Neural crest cell (in vitro differentiated cells): Measurements from ENCODE around the gene PDZRN3. TPM values are rescaled to one million over a fixed set of nuclear protein-coding genes. Genes with fewer than 3 reads are reported as not detected.

Experiments used
- DNase-seq: peaks from one replicate; pipeline ENCODE4 v3.0.0; 2021; ENCODE audit warnings: low read depth, mixed read lengths, low spot score
- H3K27ac Mint-ChIP-seq: one replicate; pipeline ENCODE4 v1.8.0; 2021; ENCODE audit warnings: mild to moderate bottlenecking, mixed read lengths; ENCODE audit not compliant: unreplicated experiment
- H3K27me3 Mint-ChIP-seq: 2 replicates; pipeline ENCODE4 v1.8.0; 2021; ENCODE audit warnings: low read depth, mild to moderate bottlenecking, mixed read lengths
- H3K36me3 Mint-ChIP-seq: 2 replicates; pipeline ENCODE4 v1.8.0; 2021; ENCODE audit warnings: low read depth, mild to moderate bottlenecking, mixed read lengths
- H3K4me1 Mint-ChIP-seq: 2 replicates; pipeline ENCODE4 v1.8.0; 2021; ENCODE audit warnings: mixed read lengths
- H3K4me3 Mint-ChIP-seq: one replicate; pipeline ENCODE4 v1.8.0; 2021; ENCODE audit warnings: mild to moderate bottlenecking, mixed read lengths
- H3K9me3 Mint-ChIP-seq: 2 replicates; pipeline ENCODE4 v1.8.0; 2021; ENCODE audit warnings: mixed read lengths
- total RNA-seq: library from RNA; stranded (reverse); gene quantifications from 2 replicates; pipeline ENCODE4 v1.2.1, GENCODE V29; 2021
- TF ChIP-seq, protein P1 (sequence below): fragments of 200-600 bp; sonication (generic); conservative IDR thresholded peaks from 2 replicates; pipeline ENCODE4 v1.5.0; 2021; ENCODE audit warnings: antibody characterized with exemption, mild to moderate bottlenecking

Gene PDZRN3
- total RNA-seq, 1 donor from 2014 or later: 12.2 TPM

DNA sequence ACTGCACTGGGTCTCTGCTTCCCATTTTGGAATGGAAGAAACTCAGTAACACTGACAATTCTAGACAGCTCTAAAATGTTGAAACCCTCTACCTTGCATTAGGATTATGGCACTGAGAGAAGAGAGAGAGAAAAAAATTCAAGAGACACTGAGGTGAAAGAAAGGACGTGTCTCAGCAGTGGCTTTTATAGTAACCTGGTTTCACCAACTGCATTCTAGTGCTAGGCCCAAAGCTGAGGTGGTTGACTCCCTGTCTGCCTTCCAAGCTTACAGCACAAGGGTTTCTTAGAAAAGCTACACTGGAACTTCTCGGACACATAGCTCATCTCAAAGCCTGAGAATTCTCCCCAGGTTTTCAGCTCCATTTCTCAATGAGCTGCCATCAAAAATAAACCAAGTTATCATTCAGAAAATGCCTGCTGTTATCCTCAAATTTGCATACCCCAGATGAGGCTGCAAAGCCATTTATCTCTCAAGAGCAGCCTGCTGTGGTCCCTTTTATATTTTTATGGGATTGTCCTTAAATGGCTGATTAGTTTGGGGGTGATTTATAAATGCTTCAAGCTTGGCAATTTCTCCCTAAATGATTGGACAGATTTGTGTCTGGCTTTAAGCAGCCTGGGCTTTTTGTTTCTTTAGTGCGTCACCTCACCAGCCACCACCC is 283.3 kb downstream of the PDZRN3 start:
- Mint-ChIP-seq H3K27me3 (no peaks in the 10 kb centered on the region), H3K4me1 (no peaks in the 10 kb centered on the region), H3K4me3 (no peak overlapping the region), H3K9me3 (peaks cover 2% of the 10 kb centered on the region), H3K36me3 (no peaks in the 10 kb centered on the region), H3K27ac (no peak overlapping the region)
- TF ChIP-seq, protein P1, sequence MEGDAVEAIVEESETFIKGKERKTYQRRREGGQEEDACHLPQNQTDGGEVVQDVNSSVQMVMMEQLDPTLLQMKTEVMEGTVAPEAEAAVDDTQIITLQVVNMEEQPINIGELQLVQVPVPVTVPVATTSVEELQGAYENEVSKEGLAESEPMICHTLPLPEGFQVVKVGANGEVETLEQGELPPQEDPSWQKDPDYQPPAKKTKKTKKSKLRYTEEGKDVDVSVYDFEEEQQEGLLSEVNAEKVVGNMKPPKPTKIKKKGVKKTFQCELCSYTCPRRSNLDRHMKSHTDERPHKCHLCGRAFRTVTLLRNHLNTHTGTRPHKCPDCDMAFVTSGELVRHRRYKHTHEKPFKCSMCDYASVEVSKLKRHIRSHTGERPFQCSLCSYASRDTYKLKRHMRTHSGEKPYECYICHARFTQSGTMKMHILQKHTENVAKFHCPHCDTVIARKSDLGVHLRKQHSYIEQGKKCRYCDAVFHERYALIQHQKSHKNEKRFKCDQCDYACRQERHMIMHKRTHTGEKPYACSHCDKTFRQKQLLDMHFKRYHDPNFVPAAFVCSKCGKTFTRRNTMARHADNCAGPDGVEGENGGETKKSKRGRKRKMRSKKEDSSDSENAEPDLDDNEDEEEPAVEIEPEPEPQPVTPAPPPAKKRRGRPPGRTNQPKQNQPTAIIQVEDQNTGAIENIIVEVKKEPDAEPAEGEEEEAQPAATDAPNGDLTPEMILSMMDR: no peak
- no peak for DNase-seq

DNA sequence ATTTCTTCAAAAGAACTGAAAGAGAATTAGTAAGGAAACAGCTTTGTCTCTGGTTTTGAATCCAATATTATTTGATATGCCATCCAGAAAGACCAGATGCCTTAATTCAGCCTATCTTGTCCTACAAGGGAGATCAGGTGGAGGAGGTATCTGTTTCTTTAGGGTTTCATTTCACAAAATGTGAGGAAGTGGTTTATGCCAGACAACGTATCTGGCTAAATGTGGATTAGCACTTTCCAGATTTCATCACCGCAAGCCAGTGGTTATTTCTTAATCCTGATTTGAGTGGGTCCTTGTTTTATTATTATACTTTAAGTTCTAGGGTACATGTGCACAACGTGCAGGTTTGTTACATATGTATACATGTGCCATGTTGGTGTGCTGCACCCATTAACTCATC is 292.2 kb downstream of the PDZRN3 start:
- Mint-ChIP-seq H3K4me3 (no peak overlapping the region), H3K36me3 (peaks cover 3% of the 10 kb centered on the region), H3K27me3 (no peaks in the 10 kb centered on the region), H3K4me1 (no peaks in the 10 kb centered on the region), H3K27ac (no peak overlapping the region), H3K9me3 (no peaks in the 10 kb centered on the region)
- DNase-seq: no peak
- TF ChIP-seq, protein P1: no peak
